ENCODE data around the gene ZNF536.
"Not testable (repeated sequence)": the region's sequence is repeated elsewhere in the genome, so short reads cannot be mapped to it uniquely, and the experiment has no call there.

The ZNF536 gene

DNA sequence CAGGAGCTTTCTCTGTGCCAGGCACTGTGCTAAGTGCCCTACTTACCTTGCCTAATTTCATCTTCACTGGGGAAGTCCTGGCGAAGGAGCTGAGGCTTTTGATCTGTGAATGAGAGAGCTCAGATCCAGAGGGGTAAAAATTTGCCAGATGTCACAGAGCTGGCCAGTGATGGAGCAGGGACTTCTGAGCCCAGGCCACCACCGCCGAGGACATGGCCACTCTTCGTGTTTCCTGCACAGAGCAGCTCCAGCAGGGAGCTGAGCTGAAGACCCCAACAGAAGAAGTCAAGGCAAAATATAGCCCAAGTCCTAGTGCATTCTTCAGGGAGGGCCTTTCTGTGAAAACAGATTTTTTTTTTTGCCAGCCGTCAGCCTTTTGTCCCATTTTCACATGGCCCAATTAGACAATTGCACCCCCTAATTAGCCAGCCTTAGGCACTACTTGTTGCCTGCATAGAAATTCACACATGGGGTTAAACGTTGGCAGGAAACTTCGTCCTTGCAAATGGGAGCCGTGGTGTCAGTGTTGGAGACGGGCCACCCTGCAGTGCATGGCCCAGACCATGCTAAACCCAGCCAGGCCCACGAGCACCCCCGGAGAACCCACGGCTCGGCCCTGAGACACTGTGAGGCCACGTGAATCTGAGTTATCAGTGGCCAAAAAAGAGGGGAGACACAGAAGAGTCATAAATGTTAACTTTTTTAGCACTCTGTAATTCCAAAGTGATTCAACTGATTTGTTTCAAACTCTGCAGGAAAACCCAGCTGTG lies 7.8 kb downstream of the ZNF536 start:
- in situ Hi-C loops (cut with MboI; ENCODE audit: low pct_unique_long_range_greater_than_20kb, low sequenced_read_pairs): no loop called here
- no peak for DNase-seq

DNA sequence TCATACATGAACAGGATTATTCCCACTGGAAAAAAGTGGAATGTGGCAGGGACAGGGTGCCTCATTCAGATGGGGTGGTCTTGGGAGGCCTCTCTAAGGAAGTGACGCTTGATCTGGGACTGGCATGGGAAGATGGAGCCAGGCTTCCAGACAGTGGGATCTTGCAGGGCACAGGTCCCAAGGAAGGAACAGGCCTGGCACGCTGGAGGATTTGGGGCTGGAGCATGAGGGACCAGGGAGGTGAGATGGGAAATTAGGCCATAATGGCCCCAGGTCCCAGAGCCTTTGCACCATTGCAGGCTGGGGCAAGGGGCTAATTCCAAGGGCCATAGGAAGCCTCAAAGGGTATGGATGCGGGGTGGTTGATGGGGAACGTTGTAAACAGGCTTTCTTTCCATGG lies 9.2 kb downstream of the ZNF536 start:
- in situ Hi-C loops (cut with MboI; ENCODE audit: low pct_unique_long_range_greater_than_20kb, low sequenced_read_pairs): no loop called here
- DNase-seq: no peak

DNA sequence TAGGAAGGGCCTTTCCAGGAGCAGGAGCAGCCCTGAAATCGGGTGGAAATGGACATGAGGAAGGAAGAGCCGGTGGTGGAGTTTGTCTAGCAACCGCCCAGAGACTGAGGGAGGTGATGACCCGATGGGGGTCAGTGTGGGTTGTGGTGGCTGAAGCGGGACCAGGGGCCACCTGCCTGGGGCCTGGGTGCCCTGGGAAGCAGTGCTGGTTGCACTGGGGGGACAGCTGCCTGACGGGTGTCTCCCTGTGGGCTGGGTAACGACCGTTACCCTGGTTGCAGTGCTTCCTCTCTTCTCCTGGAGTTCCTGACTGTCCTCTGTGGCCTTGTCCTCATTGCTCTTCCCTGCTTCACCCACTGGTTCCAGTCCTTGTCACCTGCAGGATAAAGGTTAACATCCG lies 13.0 kb downstream of the ZNF536 start:
- in situ Hi-C loops (cut with MboI; ENCODE audit: low pct_unique_long_range_greater_than_20kb, low sequenced_read_pairs): no loop called here
- DNase-seq: no peak

DNA sequence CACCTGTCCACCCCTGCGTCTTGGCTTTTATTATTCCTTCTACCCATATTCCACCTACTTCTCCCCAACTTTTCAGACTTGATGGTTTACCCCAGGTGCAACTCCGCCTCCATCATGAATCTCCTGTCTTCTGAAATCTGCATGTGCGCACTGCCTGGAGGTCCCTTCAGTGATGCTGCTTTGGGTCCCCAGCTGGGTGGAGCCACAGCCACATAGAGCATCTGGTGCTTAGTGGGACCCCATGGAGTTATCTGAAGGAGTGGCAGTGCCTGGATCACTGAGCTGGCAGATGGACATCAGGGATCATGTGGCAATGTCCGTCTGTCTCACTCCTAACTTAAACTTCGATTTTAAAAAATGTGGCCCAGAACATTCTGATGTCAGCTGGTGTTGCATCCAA lies 13.5 kb downstream of the ZNF536 start:
- in situ Hi-C loops (cut with MboI; ENCODE audit: low pct_unique_long_range_greater_than_20kb, low sequenced_read_pairs): no loop called here
- DNase-seq: no peak

DNA sequence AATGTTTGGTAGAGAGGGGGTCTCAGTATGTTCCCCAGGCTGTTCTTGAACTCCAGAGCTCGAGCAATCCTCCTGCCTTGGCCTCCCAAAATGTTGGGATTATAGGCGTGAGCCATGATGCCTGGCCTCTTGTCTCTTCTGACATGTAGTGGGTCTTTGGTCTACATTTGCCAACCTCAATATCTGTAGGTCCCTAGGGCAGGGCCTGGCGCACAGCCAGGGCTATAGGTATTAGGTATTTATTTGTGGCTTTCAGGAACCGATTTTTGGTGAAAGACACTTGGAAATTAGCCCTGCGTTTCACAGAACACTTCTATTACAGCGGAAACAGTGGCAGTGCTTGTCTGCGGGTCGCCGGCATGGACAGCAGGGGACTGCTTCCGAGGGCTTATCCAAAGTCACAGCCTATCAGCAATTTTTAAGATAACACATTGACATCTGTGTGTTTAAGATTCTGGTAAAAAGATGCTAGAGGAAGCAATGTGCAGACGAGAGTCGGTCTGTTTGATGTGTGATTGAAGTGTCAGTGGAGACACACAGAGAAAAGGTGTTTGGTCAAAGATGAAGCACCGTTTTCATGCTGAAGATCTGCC lies 14.5 kb downstream of the ZNF536 start:
- in situ Hi-C loops (cut with MboI; ENCODE audit: low pct_unique_long_range_greater_than_20kb, low sequenced_read_pairs): no loop called here
- DNase-seq: no peak

DNA sequence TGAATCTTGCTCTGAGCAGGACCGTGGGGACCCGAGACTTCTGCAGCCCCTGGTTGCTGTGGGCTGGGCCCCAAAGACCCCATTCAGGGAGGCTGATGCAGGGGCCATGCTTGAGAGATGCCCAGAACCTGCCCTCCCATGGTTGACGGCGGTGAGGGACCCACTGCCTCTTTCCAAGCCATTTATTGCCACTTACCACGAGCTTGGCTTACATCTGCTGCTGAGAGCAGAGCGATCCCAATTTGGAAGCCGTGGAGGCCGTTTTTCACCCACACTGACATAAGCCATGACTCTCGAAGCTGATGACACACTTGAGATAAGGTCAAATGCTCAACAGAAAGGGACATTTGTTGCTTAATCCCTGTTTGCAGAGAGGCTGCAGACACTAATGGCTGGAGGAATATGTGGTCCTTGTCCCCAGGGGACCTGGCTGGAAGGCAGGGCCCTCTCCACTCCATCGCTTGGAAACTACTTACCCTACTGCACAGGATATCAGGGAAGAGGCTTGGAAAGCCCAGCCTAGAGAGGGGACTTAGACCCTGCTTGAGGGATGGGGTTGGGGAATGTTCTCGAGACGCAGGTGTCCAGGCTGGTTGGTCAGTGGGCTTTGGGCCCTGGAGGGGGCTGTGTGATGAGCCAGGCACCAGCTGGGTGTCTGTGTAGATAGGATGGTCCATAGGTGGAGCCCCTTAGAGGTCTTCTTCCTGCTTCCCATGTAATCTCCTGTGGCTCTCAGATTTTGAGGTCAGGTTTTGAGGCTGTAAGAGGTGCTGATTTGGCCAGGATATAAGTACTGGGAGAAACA lies 15.3 kb downstream of the ZNF536 start:
- in situ Hi-C loops (cut with MboI; ENCODE audit: low pct_unique_long_range_greater_than_20kb, low sequenced_read_pairs): no loop called here
- DNase-seq: no peak

DNA sequence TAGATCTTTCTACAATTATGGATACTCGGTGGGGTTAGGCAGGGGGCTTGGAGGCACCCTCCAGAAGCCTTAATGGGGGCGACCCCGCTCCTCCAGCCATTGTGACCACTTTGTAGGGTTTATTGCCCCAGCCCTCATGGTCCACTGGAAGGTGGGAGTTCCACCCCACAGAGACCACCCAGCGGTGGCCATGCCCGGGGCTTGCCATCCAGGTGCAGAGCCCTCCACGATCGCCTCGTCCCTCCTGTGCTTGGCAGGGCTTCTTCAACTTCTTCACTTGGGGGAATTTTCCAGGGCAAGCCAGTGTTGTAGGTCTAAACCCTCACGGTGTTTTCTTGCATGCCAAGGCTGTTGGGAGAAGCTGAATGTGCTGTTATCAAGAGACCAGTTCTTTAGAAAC lies 16.1 kb downstream of the ZNF536 start:
- in situ Hi-C loops (cut with MboI; ENCODE audit: low pct_unique_long_range_greater_than_20kb, low sequenced_read_pairs): no loop called here
- DNase-seq: no peak

DNA sequence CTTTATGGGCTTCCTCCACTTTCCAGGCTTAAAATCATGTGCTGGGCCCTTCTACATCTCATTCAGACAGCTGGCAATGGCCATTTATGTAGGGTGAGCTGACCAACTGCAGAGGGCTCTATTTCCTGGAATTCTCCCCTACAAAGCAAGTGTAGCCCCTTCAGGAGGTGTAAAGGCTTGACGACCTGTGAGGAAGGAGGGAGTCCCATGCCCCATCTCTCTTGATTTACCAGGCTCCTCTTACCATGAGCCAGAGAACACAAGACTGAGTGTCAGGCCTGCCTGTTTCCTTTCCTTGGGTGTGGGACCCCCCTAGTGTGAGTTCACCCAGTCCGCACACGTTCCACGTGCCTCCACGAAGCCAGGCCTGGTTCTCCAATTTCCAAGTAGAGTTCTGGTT lies 16.6 kb downstream of the ZNF536 start:
- in situ Hi-C loops (cut with MboI; ENCODE audit: low pct_unique_long_range_greater_than_20kb, low sequenced_read_pairs): no loop called here
- no peak for DNase-seq

DNA sequence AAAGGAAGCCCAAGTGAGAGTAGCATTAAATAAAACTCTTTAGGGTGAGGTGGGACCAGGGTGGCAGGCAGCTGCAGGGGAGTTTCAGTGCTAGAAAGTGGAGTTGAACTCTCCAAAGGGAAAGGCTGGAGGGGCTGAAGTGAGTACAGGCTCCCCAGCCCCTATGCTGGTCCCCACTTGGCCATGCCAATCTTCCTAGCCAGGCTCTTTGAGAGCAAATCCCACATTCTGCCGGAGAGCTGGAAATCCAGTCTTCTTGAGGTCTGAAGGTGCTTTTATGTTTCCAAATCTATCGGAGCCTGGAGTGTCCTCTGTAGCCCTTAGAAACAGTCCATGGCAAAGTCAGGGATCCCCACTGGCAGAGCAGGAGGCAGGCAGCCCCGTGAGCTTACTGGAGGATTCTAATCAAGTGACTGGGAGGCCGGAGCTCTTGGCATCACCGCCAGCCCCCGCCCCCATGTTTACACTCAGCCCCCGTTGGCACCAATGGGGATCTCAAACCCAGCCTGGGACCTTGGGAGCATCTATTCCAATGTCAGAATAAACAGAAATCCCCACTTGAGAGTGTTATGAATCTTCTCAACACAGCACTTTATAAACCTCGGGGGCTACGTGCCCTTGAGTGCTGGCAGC lies 18.3 kb downstream of the ZNF536 start:
- DNase-seq: no peak

DNA sequence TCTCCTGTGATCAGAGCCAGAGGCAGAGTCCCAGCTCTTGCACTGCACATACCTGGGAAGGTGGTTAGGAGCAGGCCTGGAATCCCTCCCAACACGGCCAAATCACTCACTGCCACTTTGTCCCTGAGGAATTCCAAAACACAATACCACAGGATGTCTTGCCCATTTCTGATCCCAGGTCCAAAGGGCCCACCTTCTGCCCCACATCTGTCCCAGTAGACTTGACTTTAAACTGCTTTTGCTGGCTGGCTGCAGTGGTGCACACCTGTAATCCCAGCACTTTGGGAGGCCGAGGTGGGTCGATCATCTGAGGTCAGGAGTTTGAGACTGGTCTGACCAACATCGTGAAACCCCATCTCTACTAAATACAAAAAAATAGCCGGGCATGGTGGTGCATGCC lies 18.9 kb downstream of the ZNF536 start:
- in situ Hi-C loops (cut with MboI; ENCODE audit: low pct_unique_long_range_greater_than_20kb, low sequenced_read_pairs): no loop called here
- DNase-seq: no peak

More for the DNA sequence above, 18.3 kb downstream of the ZNF536 start:
- in situ Hi-C loops (cut with MboI; ENCODE audit: low pct_unique_long_range_greater_than_20kb, low sequenced_read_pairs): no loop called here

DNA sequence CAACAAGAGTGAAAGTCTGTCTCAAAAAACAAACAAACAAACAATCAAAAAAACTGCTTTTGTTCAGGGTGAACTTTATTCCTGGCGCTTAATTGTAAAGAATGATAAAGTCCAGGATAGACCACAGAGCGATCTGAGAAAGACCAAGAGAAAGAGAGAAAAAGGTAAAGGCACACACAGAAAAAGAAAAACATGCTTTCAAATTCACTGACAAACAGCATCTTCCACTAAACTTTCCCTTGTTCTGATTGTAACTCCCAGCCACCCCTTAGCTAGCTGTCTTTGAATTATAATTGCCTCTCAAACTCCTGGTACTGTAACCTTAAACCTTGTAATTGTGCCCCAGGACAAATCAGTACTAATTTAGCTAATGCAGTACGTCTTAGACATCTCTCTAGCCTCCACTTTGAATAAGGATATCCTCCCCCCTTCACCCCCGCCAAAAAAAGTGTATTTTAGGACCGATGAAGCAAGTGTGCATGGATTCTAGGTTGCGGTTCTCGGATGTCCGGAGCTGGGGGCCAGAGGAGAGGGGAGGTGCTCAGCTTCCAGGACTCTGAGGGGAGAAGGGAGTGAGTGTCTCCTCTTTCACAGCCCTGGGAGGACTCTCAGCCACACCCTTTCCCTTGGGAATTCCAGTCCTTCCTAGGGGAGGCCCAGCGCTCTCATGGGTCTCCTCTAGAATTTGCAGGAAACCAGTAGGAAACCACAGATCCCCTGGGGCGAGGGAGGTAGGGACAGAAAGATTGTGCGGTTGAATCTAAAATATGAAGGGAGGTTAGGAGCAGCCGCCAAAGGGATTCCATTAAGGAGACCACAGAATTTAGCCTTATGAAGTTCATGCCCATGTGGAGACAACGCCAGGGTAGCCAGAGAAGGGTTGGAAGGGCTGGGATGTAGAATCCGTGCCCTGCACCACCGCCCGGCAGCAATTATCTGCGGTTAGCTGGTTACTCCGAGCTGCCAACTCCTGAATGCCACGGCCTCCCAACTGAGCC lies 19.7 kb downstream of the ZNF536 start:
- no peak for DNase-seq
- in situ Hi-C loops (cut with MboI; ENCODE audit: low pct_unique_long_range_greater_than_20kb, low sequenced_read_pairs): no loop called here

DNA sequence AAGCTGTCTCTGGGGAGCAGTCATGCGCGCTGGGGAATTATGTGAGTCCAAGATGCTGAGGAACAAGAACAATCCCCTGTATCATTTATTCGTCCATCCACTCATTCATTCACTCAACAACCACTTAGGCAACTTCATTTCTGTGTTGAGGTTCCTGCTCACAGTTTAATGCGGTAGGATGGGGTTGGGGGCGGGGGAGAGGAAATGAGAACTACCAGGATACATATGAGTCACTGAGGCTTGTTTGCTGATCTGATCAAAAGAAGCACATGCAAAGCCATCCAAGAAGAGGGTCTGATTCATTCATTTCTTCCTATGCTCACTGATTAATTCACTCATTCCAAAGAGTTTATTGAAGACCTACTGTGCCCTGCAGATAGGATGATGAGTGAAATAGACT lies 20.9 kb downstream of the ZNF536 start:
- DNase-seq: no peak
- in situ Hi-C loops (cut with MboI; ENCODE audit: low pct_unique_long_range_greater_than_20kb, low sequenced_read_pairs): no loop called here

DNA sequence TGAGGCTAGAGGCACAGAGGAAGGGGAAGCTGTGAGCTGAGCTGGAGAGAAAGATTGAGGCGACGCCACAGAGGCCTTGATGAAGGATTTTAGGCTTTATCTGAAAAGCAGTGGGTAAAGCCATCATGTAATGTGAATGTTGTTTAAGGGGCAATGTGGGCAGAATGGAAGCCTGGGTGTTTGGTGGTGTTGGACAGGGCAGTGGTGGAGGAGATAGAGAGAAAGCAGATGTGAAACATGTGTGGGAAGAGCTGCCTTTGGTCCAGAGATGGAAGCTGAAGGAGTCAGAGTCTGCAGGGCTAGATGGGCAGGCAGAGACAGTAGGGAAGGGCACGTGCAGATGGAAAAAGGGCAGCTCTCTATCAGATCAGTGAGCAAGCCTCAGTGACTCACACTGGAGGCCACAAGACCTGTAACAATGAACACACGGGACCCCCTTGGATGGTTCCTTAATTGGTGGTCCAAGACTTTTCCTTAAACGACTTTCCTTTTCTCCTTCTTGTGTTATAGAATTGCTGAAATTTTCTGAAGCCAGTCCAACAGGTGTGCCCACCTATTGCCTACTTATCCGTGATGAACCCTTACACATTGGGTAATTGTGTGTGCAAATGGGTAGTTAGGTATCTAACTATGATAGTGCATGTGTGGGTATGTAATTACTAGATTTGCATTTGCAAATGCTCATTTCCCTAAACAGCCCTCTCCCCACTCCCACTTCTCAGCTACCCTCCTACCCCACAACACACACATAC lies 21.7 kb downstream of the ZNF536 start:
- in situ Hi-C loops (cut with MboI; ENCODE audit: low pct_unique_long_range_greater_than_20kb, low sequenced_read_pairs): no loop called here

DNA sequence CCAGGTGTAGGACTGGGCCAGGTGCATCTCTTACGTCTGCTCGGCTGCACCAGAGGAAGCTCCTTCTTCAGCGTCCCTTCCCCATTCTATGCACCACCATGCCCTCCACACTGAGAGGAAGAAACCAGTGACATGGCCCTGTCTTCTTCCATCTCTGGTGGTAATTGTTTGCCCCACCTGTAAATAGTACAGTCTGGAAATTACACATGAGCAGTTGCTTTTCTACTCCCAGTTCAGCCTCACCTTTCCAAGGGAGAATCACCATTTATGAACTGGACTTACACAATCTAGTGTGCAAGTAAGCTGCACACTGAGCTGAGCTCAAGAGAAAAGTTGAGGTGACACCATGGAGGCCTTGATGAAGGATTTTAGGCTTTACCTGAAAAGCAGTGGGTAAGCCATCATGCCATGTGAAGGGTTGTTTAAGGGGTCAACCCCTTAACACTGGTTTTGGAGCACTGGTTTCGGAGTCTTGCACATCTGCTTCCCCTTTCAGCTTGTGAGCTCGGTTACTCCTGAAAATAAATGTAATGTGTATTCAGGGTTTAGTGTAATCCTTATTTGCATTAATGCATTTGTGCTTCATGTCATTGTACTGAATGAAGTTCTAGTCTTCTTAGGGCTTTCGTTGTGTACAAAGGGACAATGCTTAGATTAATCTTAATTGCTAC lies 22.4 kb downstream of the ZNF536 start:
- in situ Hi-C loops (cut with MboI; ENCODE audit: low pct_unique_long_range_greater_than_20kb, low sequenced_read_pairs): no loop called here
- DNase-seq: no peak

More for the DNA sequence above, 21.7 kb downstream of the ZNF536 start:
- no peak for DNase-seq

DNA sequence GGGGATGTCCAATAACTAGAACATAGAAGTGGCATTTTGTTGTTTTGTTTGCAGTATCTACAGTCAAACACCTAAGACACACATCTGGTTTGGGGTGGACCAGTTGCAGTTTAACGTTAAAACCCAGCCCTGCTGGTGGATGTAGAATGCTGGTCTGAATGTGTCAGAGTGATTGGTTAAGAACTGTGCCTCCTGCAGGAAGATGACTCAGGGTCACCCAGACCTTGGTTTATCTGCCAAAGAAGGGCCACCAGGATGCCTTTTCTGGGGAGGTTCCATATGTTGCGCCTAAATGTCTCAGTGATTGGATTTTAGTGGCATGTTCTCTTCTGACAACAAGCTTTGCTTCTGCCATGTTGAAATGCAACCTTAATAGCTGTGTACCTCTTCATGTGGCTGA lies 23.1 kb downstream of the ZNF536 start:
- DNase-seq: no peak

DNA sequence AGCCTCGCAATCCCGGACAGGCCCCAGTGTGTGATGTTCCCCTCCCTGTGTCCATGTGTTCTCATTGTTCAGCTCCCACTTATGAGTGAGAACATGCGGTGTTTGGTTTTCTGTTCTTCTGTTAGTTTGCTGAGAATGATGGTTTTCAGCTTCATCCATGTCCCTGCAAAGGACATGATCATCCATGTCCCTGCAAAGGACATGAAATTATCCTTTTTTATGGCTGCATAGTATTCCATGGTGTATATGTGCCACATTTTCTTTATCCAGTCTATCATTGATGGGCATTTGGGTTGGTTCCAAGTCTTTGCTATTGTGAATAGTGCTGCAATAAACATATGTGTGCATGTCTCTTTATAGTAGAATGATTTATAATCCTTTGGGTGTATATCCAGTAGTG lies 26.4 kb downstream of the ZNF536 start:
- DNase-seq; in situ Hi-C loops (cut with MboI; ENCODE audit: low pct_unique_long_range_greater_than_20kb, low sequenced_read_pairs): not testable (repeated sequence)

More for the DNA sequence above, 23.1 kb downstream of the ZNF536 start:
- in situ Hi-C loops (cut with MboI; ENCODE audit: low pct_unique_long_range_greater_than_20kb, low sequenced_read_pairs): no loop called here

DNA sequence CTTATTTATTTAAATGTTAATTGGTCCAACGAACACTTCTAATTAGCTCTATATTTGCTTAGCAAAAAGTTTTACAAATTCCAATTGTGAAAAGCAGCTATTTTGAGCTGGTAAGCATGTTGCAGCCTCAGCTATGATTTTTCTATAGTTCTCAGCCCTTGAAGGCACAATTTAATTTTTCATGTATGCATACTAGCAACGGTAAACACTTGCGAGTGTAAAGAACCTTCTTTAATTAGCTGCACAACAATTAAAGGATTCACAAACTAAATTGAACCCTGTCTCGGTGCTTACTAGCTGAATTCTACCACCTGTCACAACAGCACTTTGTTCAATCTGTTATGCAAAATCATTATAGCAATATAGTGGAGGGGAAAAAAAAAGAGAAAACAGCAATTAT lies 29.8 kb downstream of the ZNF536 start:
- no peak for DNase-seq
- in situ Hi-C loops (cut with MboI; ENCODE audit: low pct_unique_long_range_greater_than_20kb, low sequenced_read_pairs): no loop called here

Data from KBM-7 (cell line).